Small intestine (tissue), 7 donors: ENCODE measurements around the gene CPNE1. TPM values are rescaled to one million over a fixed set of nuclear protein-coding genes. Genes with fewer than 3 reads are reported as not detected.
"Not testable (repeated sequence)": the region's sequence is repeated elsewhere in the genome, so short reads cannot be mapped to it uniquely, and the experiment has no call there.

Source experiments
- DNase-seq, 2 donors: peaks; one replicate each; pipeline versions ENCODE4 v3.0.0 to v3.0.0-alpha.2; 2013
- FAIRE-seq: peaks from 2 replicates; lab custom pipeline; 2012; peaks lifted over from hg19 to GRCh38; lab: Jason Lieb, UNC
- H3K27ac ChIP-seq, 3 donors: one replicate each; pipeline ENCODE4 v1.5.1; 2013; ENCODE audit warnings: low read length in 2 of 3, mild to moderate bottlenecking in 2 of 3, control low read depth in 1 of 3, inconsistent platforms in 1 of 3, low read depth in 1 of 3, moderate library complexity in 1 of 3
- H3K27me3 ChIP-seq, 3 donors: one replicate each; pipeline ENCODE4 v1.6.1; 2013; ENCODE audit warnings: low read length in 3 of 3, inconsistent platforms in 1 of 3; ENCODE audit not compliant: control insufficient read depth in 3 of 3, insufficient read depth in 3 of 3
- H3K36me3 ChIP-seq, 3 donors: one replicate each; pipeline ENCODE4 v1.6.1; 2013; ENCODE audit warnings: low read length in 3 of 3, inconsistent platforms in 1 of 3, low read depth in 1 of 3, mild to moderate bottlenecking in 1 of 3, moderate library complexity in 1 of 3; ENCODE audit not compliant: control insufficient read depth in 3 of 3, insufficient read depth in 2 of 3
- H3K4me1 ChIP-seq, 3 donors: one replicate each; pipeline ENCODE4 v1.6.1; 2013; ENCODE audit warnings: low read length in 2 of 3, inconsistent platforms in 1 of 3, low read depth in 1 of 3, mild to moderate bottlenecking in 1 of 3, moderate library complexity in 1 of 3; ENCODE audit not compliant: control insufficient read depth in 3 of 3, insufficient read depth in 2 of 3
- H3K4me3 ChIP-seq, 3 donors: one replicate each; pipeline ENCODE4 v1.5.1; 2013; ENCODE audit warnings: low read length in 3 of 3, control low read depth in 1 of 3, inconsistent platforms in 1 of 3, low read depth in 1 of 3, mild to moderate bottlenecking in 1 of 3, moderate library complexity in 1 of 3
- H3K9me3 ChIP-seq, 2 donors: one replicate each; pipeline ENCODE4 v1.6.1; 2013; ENCODE audit warnings: low read depth in 1 of 2, low read length in 1 of 2; ENCODE audit not compliant: control insufficient read depth in 2 of 2, insufficient read depth in 1 of 2
- WGBS, 3 donors: extraction: QIAGEN DNeasy Blood & Tissue Kit; methylation state at CpG; one replicate each; pipeline ENCODE4 v1.1.7; 2013; 5-methylcytosine and 5-hydroxymethylcytosine counted together
- polyA plus RNA-seq, 4 donors: library from polyadenylated mRNA; stranded (reverse) in 3 of 4; unstranded in 1 of 4; fragments of 200-250 nt in 3 of 4; fragments of 120-200 nt in 1 of 4; gene quantifications; one replicate each; pipeline versions ENCODE4 v1.2.1 to v1.2.3, GENCODE V29; 2013
- donor health status: healthy with polysubstance abuse.
- donor health status: control.
- donor health status: control.
- donor health status: Bipolar disorder and iron deficiency.
- donor health status: healthy.

CPNE1 gene
- polyA plus RNA-seq, 4 donors, result 94.3 to 132 (median 113) TPM

- Histone ChIP-seq H3K4me1 (no peaks in the 10 kb centered on the region), H3K27ac (no peak overlapping the region), H3K9me3 (peaks cover 0 to 3% of the 10 kb centered on the region in 2 donors), H3K4me3 (no peak overlapping the region), H3K27me3 (no peaks in the 10 kb centered on the region), H3K36me3 (peaks cover 6 to 71% (median 9%) of the 10 kb centered on the region in 3 donors)
- FAIRE-seq, result no peak
- WGBS, 3 donors, result 93 to 94% (median 93%) methylated on average over 4 of the region's 4 CpGs
- no peak for DNase-seq
Observed at GRCh38 chr20:35690265-35690664, 25.6 kb upstream of the CPNE1 start.

GRCh38 chr20:35686872-35687271, 22.2 kb upstream of the CPNE1 start:
- DNase-seq, H3K27ac ChIP-seq, H3K9me3 ChIP-seq, H3K27me3 ChIP-seq, H3K4me1 ChIP-seq, H3K4me3 ChIP-seq, FAIRE-seq: not testable (repeated sequence)
- H3K36me3 ChIP-seq, result peaks cover 6 to 56% (median 9%) of the 10 kb centered on the region in 3 donors
- 93 to 98% (median 96%) methylated on average over 11 of the region's 11 CpGs for WGBS, 3 donors

GRCh38 chr20:35685368-35685767, 20.7 kb upstream of the CPNE1 start:
- H3K27ac ChIP-seq, H3K27me3 ChIP-seq, FAIRE-seq, H3K4me1 ChIP-seq, H3K9me3 ChIP-seq, DNase-seq, H3K4me3 ChIP-seq: not testable (repeated sequence)
- 96 to 97% (median 97%) methylated on average over 9 of the region's 9 CpGs for whole genome bisulfite sequencing, 3 donors
- H3K36me3 ChIP-seq, result peaks cover 6 to 49% (median 10%) of the 10 kb centered on the region in 3 donors

- DNase-seq (no peak), FAIRE-seq (no peak)
- no peaks in the 10 kb centered on the region for H3K9me3 ChIP-seq
- no peak overlapping the region for H3K4me3 ChIP-seq
- H3K4me1 ChIP-seq, result no peaks in the 10 kb centered on the region
- WGBS, 3 donors, result 89 to 100% (median 94%) methylated on average over 1 of the region's 1 CpG
- peaks cover 0 to 29% (median 13%) of the 10 kb centered on the region in 3 donors for H3K36me3 ChIP-seq
- H3K27me3 ChIP-seq, result no peaks in the 10 kb centered on the region
- no peak overlapping the region for H3K27ac ChIP-seq
Observed at GRCh38 chr20:35681960-35682359, 17.3 kb upstream of the CPNE1 start.

GRCh38 chr20:35680452-35681183, 15.9 kb upstream of the CPNE1 start:
- Histone ChIP-seq H3K4me1 (no peaks in the 10 kb centered on the region), H3K27me3 (no peaks in the 10 kb centered on the region), H3K9me3 (no peaks in the 10 kb centered on the region), H3K4me3 (no peak overlapping the region), H3K36me3 (peaks cover 0 to 28% (median 11%) of the 10 kb centered on the region in 3 donors), H3K27ac (no peak overlapping the region)
- 73 to 90% (median 85%) methylated on average over 4 of the region's 4 CpGs for WGBS, 3 donors
- FAIRE-seq, result no peak
- DNase-seq, result no peak

- no peaks in the 10 kb centered on the region for H3K27me3 ChIP-seq
- no peaks in the 10 kb centered on the region for H3K4me1 ChIP-seq
- H3K4me3 ChIP-seq, result no peak overlapping the region
- 93 to 97% (median 96%) methylated on average over 8 of the region's 8 CpGs for WGBS, 3 donors
- H3K27ac ChIP-seq, result no peak overlapping the region
- DNase-seq (no peak), FAIRE-seq (no peak)
- peaks cover 18 to 58% (median 20%) of the 10 kb centered on the region in 3 donors for H3K36me3 ChIP-seq
- no peaks in the 10 kb centered on the region for H3K9me3 ChIP-seq
Observed at GRCh38 chr20:35674921-35675320, 10.2 kb upstream of the CPNE1 start.

- Histone ChIP-seq H3K4me1 (no peaks in the 10 kb centered on the region), H3K36me3 (peaks cover 18 to 63% (median 23%) of the 10 kb centered on the region in 3 donors), H3K4me3 (no peak overlapping the region), H3K27me3 (no peaks in the 10 kb centered on the region), H3K27ac (no peak overlapping the region), H3K9me3 (no peaks in the 10 kb centered on the region)
- FAIRE-seq (no peak), DNase-seq (no peak)
- WGBS, 3 donors, result 92 to 95% (median 94%) methylated on average over 4 of the region's 4 CpGs
Observed at GRCh38 chr20:35673884-35674283, 9.2 kb upstream of the CPNE1 start.

GRCh38 chr20:35669681-35670080, 5.0 kb upstream of the CPNE1 start:
- no peaks in the 10 kb centered on the region for H3K27me3 ChIP-seq
- WGBS, 3 donors, result 83 to 100% (median 89%) methylated on average over 1 of the region's 1 CpG
- peaks cover 16 to 41% (median 22%) of the 10 kb centered on the region in 3 donors for H3K36me3 ChIP-seq
- DNase-seq, result no peak
- no peaks in the 10 kb centered on the region for H3K9me3 ChIP-seq
- H3K4me1 ChIP-seq, result no peaks in the 10 kb centered on the region
- no peak overlapping the region for H3K4me3 ChIP-seq
- FAIRE-seq, result no peak
- no peak overlapping the region for H3K27ac ChIP-seq
